HG02571 (cell line): ENCODE measurements around the gene GADL1.

Experiments
- ATAC-seq: cut with Tn5 transposase; IDR thresholded peaks from one replicate; pipeline ENCODE4 v1.9.1; 2021; ENCODE audit warnings: mild to moderate bottlenecking, moderate library complexity; ENCODE audit not compliant: unreplicated experiment

The GADL1 gene

DNA sequence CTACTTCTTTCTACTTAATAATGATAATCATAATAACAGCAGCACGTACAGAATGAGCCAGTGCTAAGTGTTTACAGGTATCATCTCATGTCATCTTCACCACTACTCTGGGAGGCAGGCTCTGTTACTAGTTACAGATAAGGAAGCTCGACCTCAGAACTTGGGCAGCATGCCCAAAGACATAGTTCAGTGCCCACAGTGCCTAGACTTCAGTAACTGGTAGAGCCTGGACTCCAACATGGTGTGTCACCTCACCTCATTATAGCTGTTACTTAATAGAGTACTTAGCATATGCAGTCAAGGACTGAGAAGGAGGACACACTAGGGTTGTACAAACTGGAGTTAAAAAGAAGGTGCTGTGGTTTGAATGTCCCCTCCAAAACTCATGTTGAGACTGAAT lies 7.6 kb downstream of the GADL1 start:
- ATAC-seq: no peak

DNA sequence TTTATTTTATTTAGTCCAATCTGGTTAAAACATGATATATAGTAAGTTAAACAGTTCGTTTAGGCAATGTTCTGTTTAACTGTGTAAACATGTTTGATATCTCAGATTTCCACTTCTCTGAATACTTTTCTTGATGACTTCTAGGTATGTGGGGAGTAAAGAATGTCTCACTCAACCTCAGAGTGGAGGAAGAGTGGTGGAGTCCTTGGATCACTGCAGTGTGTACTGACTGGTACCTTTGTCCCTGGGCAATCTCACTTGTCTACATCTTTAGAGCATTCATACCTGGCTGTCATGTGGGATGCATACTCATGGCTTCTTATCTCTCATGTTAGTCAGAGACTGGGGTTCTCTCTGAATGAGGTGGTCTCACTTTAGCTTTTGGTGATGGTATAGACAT lies 15.6 kb downstream of the GADL1 start:
- ATAC-seq: no peak

DNA sequence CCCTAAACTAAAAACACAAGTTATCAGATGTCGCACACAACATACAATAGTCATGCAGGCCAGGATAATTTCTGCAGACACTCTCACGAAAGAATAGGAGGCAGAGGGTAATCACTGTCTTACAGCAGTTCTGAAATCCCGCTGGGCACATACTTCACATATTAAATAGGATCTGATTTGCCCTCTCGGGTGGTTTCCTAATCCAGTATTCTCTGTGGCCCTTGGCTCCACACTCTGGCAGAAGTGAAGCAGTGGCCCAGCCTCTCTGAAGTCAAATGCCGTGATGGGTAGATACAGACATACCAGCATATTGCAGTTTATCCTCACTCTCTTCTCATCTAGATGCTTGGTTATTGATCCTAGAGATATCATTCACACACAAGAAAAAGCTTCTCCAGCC lies 19.0 kb downstream of the GADL1 start:
- ATAC-seq: no peak

DNA sequence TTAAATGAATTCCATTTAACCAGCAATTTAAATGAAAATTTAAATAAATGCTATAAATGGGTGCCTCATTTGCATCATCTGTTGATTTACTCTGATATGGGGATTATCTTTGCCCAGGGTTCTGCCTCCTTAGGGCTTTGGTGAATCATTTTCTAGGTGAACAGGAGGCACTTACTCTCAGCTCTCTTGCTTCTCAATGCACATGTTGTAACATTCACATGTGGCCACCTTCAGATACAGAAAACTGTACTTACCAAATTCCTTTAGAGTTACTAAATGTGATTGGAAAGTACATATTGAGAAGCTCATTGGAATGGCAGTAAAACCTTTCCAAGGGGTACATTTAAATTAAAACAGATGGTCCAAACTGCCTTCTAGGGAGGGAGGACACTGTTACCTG lies 20.8 kb downstream of the GADL1 start:
- no peak for ATAC-seq

DNA sequence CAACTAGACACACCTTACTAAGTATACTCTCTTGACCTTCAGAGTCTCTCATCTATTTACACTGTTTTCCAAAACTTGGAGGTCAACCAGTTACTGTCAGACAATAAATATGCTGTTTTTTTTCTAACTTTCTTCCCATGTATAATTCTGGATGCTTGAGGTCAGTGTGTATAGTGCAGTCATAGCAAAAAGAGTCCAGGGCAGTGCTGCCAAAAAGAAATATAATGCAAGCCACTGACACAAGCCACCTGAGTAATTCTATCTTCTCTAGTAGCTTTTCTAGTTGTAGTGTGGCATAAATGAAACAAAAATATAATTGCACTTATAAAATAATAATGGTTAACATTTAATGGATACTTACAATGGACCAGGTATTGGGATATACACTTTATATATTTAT lies 21.6 kb downstream of the GADL1 start:
- no peak for ATAC-seq

DNA sequence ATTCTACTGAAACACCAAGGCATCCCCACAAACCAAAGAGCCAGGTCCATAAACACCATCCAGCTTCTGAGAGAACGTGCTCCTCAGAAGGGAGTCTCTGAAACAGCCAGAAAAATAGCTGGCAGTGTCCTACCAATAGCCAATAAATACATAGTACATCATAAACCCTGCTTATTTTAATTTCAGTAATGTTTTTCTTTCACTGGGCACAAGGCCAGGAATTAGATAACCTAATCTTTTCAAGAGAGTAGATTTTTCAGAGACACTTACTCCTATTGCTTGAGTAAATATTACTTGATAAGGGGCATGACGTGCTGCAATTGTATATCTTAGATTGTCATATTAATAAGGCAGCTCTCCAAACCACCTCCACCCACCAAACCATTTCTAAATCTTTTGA lies 22.7 kb downstream of the GADL1 start:
- no peak for ATAC-seq

DNA sequence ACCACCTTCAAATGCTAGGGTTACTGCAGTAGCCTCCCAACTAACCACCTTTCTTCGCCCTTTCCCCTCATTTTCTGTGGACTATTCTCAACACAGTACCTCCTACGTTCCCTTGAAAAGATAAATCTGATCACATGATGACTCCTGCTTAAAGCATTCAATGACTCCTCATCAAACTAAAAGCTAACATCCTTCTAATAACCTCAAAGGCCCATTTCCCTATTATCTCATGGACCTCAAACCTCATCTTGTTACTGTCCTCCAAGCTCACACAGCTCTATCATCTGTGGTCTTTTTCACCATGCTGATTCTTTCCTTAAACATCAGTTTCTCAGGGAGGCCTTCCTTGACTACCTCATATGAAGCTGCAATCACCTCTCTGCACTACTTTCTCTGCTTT lies 29.6 kb downstream of the GADL1 start:
- ATAC-seq: no peak

DNA sequence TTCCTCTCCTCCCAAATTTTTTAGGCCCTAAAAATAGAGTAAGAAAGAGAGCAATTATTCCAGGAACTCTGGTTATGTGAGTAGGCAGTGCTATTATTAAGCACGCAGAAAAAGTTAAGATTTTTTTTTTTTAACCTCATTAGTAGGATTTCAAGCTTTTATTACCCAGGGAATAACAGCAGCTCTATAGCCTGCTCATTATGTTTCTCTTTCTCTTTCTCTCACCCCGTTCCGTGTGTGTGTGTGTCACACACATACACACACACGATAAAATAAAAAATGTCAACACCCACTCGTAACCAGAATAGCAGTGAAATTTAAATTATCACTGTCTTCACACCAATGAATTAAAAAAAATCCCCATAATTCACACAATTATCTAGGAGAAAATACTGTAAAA lies 30.3 kb downstream of the GADL1 start:
- no peak for ATAC-seq

DNA sequence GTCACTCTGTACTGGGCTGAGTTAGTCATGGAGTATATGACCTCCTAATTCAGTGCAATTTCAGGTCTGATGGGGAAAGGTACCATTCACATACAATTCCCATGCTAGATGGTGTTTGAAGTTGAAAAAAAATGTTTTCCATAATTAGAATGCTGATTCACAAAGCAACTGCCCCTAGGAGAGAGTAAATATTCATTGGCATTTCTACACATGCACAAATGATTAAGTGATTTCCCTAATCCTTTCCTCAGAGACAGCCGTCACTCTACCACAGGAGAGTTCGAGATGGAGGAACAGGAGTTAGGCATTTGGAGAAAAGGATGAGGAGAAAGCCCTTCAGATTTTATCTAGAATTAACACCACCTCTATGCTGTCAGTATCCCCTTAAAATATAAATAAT lies 32.5 kb downstream of the GADL1 start:
- ATAC-seq: no peak

DNA sequence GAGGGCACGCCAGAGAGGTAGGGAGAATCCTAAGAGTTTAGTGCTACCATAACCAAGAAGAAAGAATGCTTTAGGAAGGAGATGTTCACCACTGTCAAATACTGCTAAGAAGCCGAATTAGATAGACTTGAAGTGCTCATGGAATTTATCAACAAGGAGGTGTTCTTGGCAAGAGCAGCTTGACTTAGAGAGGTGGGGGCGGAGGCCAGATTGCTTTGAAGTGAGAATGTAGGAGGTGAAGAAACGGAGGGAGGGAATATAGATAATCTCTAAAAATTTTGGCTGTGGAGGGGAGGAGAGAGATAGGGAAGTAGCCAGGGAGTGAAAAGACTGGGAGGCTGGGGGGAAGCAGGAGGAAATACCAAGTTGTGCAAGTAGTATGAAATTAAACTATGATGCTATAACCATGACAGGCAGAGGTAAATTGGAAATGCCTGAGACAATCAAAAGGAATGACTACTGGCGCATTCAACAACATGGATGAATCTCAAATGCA lies 35.5 kb downstream of the GADL1 start:
- ATAC-seq: no peak

DNA sequence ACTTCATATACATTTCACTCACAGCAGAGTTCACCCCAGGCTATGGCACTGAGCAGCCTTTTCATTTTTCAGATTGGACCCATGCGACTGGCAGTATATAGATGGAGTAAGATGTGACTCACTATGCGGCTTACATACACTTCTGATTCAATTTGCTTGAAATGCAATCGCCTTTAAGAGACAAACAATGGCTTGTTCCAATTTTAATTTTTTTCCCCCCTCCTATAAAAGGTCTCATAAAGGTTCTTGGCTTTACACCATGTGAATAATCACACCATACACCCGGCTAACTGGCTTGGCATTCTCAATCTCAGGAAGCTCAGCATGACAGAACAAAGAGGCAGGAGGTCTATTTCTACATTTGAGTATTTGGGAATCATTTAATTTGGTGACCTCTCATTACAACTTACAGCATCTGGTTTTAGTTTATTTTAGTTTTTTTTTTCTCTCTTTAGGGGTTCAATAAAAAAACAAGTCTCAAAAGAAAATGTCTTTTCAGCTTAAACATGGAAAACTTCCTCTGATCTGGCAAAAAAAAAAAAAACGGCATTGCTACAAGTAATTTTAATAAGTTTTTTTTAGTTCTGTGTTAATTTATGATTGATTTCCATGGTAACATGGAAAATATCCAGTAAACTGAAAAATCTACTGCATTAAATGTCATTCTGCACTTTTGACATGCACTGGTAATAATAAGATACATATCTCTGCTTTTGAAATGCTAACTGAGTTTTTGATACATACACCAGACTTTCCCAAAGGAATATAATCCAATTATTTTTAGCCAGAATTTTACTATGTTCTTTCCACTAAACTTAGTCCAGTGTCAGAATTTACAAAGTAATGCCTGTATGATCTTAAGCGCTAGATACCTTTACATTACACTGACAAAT lies 38.8 kb downstream of the GADL1 start:
- no peak for ATAC-seq

DNA sequence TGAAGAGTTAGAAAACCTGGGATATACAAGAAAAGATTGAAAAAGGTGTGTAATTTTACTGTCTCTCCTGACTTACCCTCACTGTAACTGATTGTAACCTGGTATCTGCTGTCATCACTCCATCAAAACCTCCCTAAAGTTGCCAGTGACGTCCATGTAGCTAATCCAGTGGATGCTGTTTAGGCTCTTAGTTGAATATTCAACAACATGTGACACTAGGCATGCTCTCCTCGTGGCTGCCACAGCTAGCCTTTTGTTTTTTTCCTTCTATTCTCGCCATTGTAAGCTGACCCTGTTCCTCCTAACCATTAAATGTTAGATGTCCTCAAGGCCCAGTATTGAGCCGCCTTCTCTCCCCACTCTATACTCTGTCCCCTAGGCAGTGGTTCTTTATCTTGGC lies 41.6 kb downstream of the GADL1 start:
- no peak for ATAC-seq

DNA sequence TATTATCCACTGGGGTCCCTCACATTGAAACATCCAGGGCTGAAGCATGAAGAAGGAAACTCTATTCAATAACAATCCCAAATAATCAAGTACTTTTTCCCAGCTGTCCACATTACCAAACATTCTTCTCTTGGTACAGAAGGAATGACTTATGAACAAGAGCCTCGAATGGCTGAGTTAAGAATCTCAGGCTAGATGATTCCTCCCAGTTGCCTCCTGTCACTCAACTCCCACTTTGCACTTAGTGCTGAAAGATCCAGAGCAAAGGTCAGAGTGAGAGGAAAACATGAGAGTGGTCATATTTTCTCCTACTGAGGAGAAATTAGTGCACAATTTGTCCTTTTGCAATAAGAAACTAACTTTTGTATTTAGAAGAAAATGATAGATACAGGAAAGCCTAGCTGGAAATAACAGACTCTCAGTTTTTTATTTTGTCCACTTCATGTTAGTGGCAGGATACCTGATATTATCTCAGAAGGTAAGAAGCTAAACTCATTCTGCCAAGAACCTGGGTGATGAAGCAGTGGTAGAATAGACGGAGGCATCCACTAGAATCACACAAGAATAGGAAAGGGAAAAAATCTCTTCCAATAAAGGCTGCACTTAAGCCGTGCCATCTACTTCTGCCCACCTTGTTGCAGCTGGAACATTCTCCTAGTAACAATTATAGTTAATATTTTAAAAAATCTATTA lies 46.2 kb downstream of the GADL1 start:
- ATAC-seq: no peak

DNA sequence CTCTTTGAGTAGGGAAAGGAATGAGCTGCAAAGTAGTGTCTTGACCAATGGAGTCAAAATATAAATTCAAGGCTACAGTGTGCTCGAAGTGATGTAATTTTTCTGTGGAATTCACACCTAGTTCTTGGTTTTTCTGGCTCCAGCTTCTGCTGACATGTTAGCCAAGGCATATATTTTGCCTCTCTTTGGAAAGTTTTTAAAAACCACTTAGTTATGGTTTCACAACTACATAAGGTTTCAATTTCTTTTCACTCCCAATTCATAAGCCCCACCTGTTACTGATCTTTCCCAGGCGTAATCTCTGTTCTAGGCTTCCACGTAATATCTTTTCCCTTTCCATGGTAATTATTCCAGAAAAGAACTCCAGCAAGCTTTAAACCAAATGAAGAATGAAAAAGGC lies 46.9 kb downstream of the GADL1 start:
- no peak for ATAC-seq

DNA sequence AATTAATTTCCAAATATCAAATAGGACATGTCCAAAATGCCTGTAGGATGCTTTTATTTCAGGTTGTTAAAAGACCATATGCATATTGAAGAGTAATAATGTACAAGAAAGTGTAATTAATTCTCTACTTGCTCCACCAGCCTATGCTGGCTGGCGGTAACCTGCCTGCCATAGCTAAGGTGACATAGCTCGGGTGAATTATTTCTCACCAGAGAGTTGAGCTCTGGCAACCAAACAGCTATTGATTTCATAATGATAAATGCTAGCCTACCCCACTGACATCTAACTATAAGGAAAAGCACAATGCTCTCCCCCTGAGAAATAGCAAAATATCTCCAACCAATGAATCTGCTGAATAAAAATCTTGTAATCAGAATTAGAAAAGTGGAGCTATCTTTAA lies 48.9 kb downstream of the GADL1 start:
- no peak for ATAC-seq

DNA sequence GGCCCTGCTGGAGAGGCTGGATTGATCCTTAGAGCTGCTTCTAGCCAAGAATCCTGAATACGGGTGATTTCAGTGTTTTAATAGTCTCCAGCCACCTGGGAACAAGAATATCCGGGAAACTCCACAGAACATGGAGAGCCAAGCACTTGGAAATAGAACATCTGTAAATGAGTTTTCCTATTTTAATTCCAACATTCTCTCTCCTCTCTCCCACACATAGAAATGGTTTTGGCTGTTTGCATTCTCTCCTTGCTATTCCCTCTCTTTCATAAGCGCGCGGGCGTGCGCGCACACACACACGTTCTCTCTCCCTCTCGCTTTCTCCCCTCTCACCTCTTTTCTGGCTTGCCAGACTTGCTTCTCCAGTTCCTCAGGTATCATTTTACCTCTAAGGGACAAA lies 50.6 kb downstream of the GADL1 start:
- ATAC-seq: no peak

DNA sequence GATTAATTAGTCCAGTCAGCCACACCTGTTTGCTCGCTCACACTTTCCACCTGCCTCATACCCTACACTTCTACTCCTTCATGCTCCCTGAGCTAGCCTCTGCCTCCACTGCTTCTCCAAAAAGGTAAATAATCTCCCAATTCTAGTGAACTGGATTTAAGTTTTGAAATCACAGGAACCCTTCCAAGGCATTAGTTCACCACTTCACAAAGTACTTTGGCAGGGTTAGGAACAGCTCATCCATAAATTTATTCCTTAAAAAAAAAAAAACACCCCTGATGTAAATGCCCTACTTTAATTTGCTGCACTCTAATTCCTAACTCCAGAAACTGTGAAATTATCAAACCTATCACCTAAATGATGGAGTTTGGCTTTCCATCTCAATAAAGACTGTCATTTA lies 58.3 kb downstream of the GADL1 start:
- ATAC-seq: no peak

DNA sequence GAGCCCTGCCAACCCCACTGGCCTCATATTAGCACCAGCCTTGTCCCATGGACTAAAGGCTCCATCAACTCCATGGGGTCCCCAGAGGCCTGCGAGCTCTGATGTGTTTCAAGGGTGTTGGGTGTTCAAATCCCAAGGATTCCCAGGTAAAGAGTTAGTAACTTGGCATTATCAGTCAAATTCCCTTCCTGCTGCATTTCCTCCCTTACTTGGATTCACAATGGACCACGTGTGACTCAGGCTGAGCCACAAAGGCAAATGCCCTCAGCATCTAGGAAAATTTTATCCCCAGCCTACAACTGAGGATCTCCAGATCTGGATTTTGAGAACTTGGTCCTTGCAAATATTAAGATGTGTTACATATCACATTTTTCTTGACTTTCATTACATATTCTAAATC lies 58.8 kb downstream of the GADL1 start:
- no peak for ATAC-seq

DNA sequence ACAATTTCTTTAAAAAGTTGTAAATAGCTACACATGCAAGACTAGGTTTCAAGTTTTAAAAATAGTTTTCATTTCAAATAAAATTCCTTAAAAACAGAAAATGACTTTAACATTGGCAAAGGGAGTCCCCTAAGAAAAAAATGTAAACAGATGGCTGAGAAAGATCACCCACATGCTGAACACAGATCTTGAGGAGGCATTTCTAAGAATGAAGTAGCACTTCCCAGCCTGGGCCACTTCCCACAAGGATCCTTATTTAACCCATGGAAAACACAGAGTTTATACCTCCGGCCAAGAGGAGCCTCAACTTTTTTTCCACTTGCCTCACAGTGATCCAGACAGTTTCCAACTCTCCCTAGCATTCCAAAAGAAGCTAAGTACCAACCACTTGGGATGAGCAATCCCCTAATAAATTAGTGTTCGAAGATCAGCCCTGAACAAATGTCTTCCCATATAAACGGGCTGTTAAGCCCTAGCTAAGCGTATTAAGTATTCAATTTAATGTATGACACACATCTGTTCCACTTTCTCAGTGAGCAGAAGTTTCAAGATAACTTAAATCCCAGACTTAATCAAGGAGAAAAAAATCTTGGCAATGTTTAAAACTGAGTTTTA lies 61.4 kb downstream of the GADL1 start:
- ATAC-seq: no peak

DNA sequence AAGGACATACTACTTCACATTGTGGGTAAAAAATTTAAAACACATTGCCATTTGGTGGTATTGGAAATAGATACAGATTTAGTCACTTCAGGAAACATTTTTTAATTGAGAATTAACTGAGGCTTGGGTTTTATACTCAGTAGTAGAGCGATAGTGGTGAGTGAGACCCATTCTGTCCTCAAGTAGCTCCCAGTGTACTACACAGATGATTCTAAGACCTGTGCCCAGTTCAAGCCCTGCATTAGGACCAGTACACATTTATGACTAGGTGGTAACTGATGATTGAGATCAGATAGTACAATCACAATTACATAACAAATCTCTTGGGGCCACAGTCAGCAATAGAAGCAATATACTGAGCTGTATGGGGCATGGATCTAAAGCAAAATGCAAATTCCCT lies 67.4 kb downstream of the GADL1 start:
- ATAC-seq: no peak

DNA sequence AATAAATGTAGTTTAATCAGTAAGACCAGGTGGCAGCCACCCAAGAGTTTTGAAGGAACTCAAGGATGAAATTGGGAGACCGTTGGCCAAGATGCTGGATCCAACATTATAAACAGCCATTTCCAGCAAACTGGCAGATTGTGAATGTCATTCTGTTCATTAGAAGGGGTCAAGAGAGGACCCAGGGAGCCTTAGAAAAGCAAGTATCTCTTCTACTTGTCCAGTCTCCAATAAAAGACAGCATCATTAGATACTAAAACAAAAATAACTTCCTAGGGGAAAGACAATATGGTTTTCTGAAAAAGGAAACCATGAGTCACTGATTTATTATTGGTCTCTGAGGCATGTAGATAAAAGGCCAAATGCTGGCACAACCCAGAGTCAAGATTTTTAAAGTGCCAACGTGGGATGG lies 67.9 kb downstream of the GADL1 start:
- no peak for ATAC-seq
